DMS153 (cell line): ENCODE results near the gene HHIPL2.
"Not testable (repeated sequence)": the region's sequence is repeated elsewhere in the genome, so short reads cannot be mapped to it uniquely, and the experiment has no call there.

ENCODE experiments used
- DNase-seq: peaks from one replicate; lab custom pipeline; 2025; lab: John Stamatoyannopoulos, UW

HHIPL2 gene

GRCh38 chr1:222539951-222540597 is 7.8 kb downstream of the HHIPL2 start:
- DNase-seq: no peak

- DNase-seq: no peak
Observed at GRCh38 chr1:222535455-222535854, 12.4 kb downstream of the HHIPL2 start.

- DNase-seq: no peak
Observed at GRCh38 chr1:222530852-222531251, 17.1 kb downstream of the HHIPL2 start.

- no peak for DNase-seq
Observed at GRCh38 chr1:222529916-222530315, 18.0 kb downstream of the HHIPL2 start.

GRCh38 chr1:222529181-222529580 is 18.7 kb downstream of the HHIPL2 start:
- no peak for DNase-seq

GRCh38 chr1:222525951-222526350 is 22.0 kb downstream of the HHIPL2 start:
- DNase-seq: no peak

GRCh38 chr1:222523852-222524251 is 24.1 kb downstream of the HHIPL2 start:
- no peak for DNase-seq

GRCh38 chr1:222522105-222522915 is 25.6 kb downstream of the HHIPL2 start:
- no peak for DNase-seq

- DNase-seq: no peak
Observed at GRCh38 chr1:222521299-222522104, 26.4 kb downstream of the HHIPL2 start.

GRCh38 chr1:222489496-222489895 is 58.4 kb downstream of the HHIPL2 start:
- not testable (repeated sequence) for DNase-seq

- not testable (repeated sequence) for DNase-seq
Observed at GRCh38 chr1:222487774-222488173, 60.1 kb downstream of the HHIPL2 start.

- not testable (repeated sequence) for DNase-seq
Observed at GRCh38 chr1:222484005-222484404, 63.9 kb downstream of the HHIPL2 start.

- not testable (repeated sequence) for DNase-seq
Observed at GRCh38 chr1:222479567-222479966, 68.3 kb downstream of the HHIPL2 start.

GRCh38 chr1:222476436-222476835 is 71.5 kb downstream of the HHIPL2 start:
- not testable (repeated sequence) for DNase-seq

GRCh38 chr1:222473717-222474116 is 74.2 kb downstream of the HHIPL2 start:
- not testable (repeated sequence) for DNase-seq

- not testable (repeated sequence) for DNase-seq
Observed at GRCh38 chr1:222472776-222473540, 74.9 kb downstream of the HHIPL2 start.
